GM12878 (cell line): ENCODE results near the gene CAMTA1. TPM values are rescaled to one million over a fixed set of nuclear protein-coding genes. Genes with fewer than 3 reads are reported as not detected.

ENCODE experiments used
- ATAC-seq: fragments of 200-7000 bp; cut with Tn5 transposase; 3 replicates; pipeline ENCODE4 v1.9.1; 2020; ENCODE audit warnings: mild to moderate bottlenecking, moderate library complexity
- BruUV-seq: library from RNA; stranded (reverse); fragments of 400-500 nt; replicated peaks from 2 replicates; lab custom pipeline; 2021; lab: Mats Ljungman, UMichigan
- CTCF ChIA-PET: fragments of 300-600 bp; sonication (Branson Sonifier 250); formaldehyde crosslinking; extraction: SDS; loops from one replicate; lab custom pipeline; 2021; ENCODE audit warnings: inconsistent platforms; lab: Yijun Ruan, JAX
- POLR2A ChIA-PET: fragments of 350-600 bp; formaldehyde crosslinking; extraction: SDS; loops from one replicate; lab custom pipeline; 2021; ENCODE audit warnings: inconsistent platforms; lab: Charles Lee
- RAD21 ChIA-PET: fragments of 300-600 bp; sonication (Branson Sonifier 250); formaldehyde crosslinking; loops from one replicate; lab custom pipeline; 2023; ENCODE audit warnings: antibody characterized with exemption; ENCODE audit not compliant: unreplicated experiment; lab: Charles Lee
- SMC1A ChIA-PET: fragments of 300-600 bp; sonication (Branson Sonifier 250); formaldehyde crosslinking; loops from one replicate; lab custom pipeline; 2023; ENCODE audit not compliant: unreplicated experiment, uncharacterized antibody; lab: Charles Lee
- DNase-seq: peaks from one replicate; pipeline ENCODE4 v3.0.0-alpha.2; 2011; ENCODE audit warnings: low read depth, low spot score
- FAIRE-seq: peaks from 3 replicates; lab custom pipeline; 2011; peaks lifted over from hg19 to GRCh38; lab: Jason Lieb, UNC
- H2AFZ ChIP-seq: 2 replicates; pipeline ENCODE4 v1.6.0; 2011; ENCODE audit warnings: low read depth, low read length, control low read depth; ENCODE audit not compliant: control insufficient read depth
- H3K27ac ChIP-seq: 2 replicates; pipeline ENCODE4 v1.5.1; 2011; ENCODE audit warnings: control low read depth; ENCODE audit not compliant: control insufficient read depth, insufficient read depth
- H3K27me3 ChIP-seq, 2 experiments: replicated peaks in 1 of 2; 2 replicates each; pipeline versions ENCODE4 v1.6.0 to v1.6.1; 2011; ENCODE audit warnings: low read length in 1 of 2; ENCODE audit not compliant: control insufficient read depth in 2 of 2, insufficient read depth in 2 of 2
- H3K36me3 ChIP-seq, 2 experiments: 2 replicates each; pipeline ENCODE4 v1.5.1; 2011; ENCODE audit warnings: low read length in 1 of 2; ENCODE audit not compliant: control insufficient read depth in 2 of 2, insufficient read depth in 2 of 2
- H3K4me1 ChIP-seq: 2 replicates; pipeline ENCODE4 v1.6.1; 2011; ENCODE audit warnings: mild to moderate bottlenecking, low read length, moderate library complexity, mixed read lengths; ENCODE audit not compliant: control insufficient read depth, insufficient read depth
- H3K4me2 ChIP-seq: 2 replicates; pipeline ENCODE4 v1.6.0; 2011; ENCODE audit warnings: control low read depth; ENCODE audit not compliant: control insufficient read depth, insufficient read depth
- H3K4me3 ChIP-seq: fragments of 200-600 bp; sonication (generic); 2 replicates; pipeline ENCODE4 v1.5.1; 2016
- H3K79me2 ChIP-seq: 2 replicates; pipeline ENCODE4 v1.6.0; 2011; ENCODE audit warnings: low read length; ENCODE audit not compliant: control insufficient read depth, insufficient read depth
- H3K9ac ChIP-seq: 2 replicates; pipeline ENCODE4 v1.8.0; 2011; ENCODE audit warnings: low read length, control low read depth, mixed read lengths; ENCODE audit not compliant: control insufficient read depth, insufficient read depth
- H3K9me3 ChIP-seq: replicated peaks from 3 replicates; pipeline ENCODE4 v1.5.1; 2011; ENCODE audit warnings: mild to moderate bottlenecking, low read length; ENCODE audit not compliant: control insufficient read depth, insufficient read depth
- H4K20me1 ChIP-seq: 2 replicates; pipeline ENCODE4 v1.6.0; 2011; ENCODE audit not compliant: control insufficient read depth, insufficient read depth
- EZH2 ChIP-seq: IDR thresholded peaks from 2 replicates; pipeline ENCODE4 v1.6.1; 2012; ENCODE audit warnings: low read depth, mild to moderate bottlenecking, control low read depth, inconsistent platforms, low read length, borderline replicate concordance; ENCODE audit not compliant: control insufficient read depth
- HDAC6 ChIP-seq: fragments of 200-600 bp; sonication (generic); IDR thresholded peaks from one replicate; pipeline ENCODE4 v1.8.0; 2017; ENCODE audit warnings: antibody characterized with exemption; ENCODE audit not compliant: unreplicated experiment
- HDGF ChIP-seq: fragments of 450-650 bp; IDR thresholded peaks from 2 replicates; pipeline ENCODE4 v1.6.1; 2016; ENCODE audit warnings: antibody characterized with exemption
- JUNB ChIP-seq: IDR thresholded peaks from 2 replicates; pipeline ENCODE4 v1.6.1; 2016; ENCODE audit warnings: antibody characterized with exemption, mild to moderate bottlenecking
- KAT2A ChIP-seq: conservative IDR thresholded peaks from 2 replicates; pipeline ENCODE4 v1.6.1; 2011; ENCODE audit warnings: low read depth, low read length; ENCODE audit not compliant: control insufficient read depth
- MYC ChIP-seq: IDR thresholded peaks from 2 replicates; pipeline ENCODE4 v1.6.1; 2011; ENCODE audit warnings: mild to moderate bottlenecking, low read length, moderate library complexity, inconsistent platforms; ENCODE audit not compliant: insufficient read depth, insufficient replicate concordance, insufficient read length, severe bottlenecking
- NFXL1 ChIP-seq: fragments of 450-650 bp; IDR thresholded peaks from 2 replicates; pipeline ENCODE4 v1.6.1; 2017; ENCODE audit warnings: antibody characterized with exemption, mild to moderate bottlenecking, borderline replicate concordance
- PAX5 ChIP-seq: IDR thresholded peaks from 2 replicates; pipeline ENCODE4 v1.6.1; 2011; ENCODE audit warnings: low read depth, low read length, borderline replicate concordance
- RAD21 ChIP-seq: IDR thresholded peaks from 2 replicates; pipeline ENCODE4 v1.6.1; 2011; ENCODE audit warnings: mild to moderate bottlenecking, low read depth, low read length, moderate library complexity; ENCODE audit not compliant: insufficient read depth
- SIN3A ChIP-seq: IDR thresholded peaks from 2 replicates; pipeline ENCODE4 v1.6.1; 2012; ENCODE audit warnings: low read depth, low read length, improper control_type of control experiment
- SREBF2 ChIP-seq: IDR thresholded peaks from 2 replicates; pipeline ENCODE4 v1.6.1; 2012; ENCODE audit warnings: mild to moderate bottlenecking, low read length
- SRF ChIP-seq, 2 experiments: IDR thresholded peaks; 2 replicates each; pipeline ENCODE4 v1.6.1; 2011; ENCODE audit warnings: low read depth in 2 of 2, low read length in 2 of 2, mild to moderate bottlenecking in 1 of 2, moderate library complexity in 1 of 2
- STAT3 ChIP-seq: IDR thresholded peaks from 2 replicates; pipeline ENCODE4 v1.6.1; 2011; ENCODE audit warnings: low read depth, low read length, improper control_type of control experiment
- SUPT20H ChIP-seq: IDR thresholded peaks from 2 replicates; pipeline ENCODE4 v1.6.1; 2011; ENCODE audit warnings: low read depth, mild to moderate bottlenecking, low read length, moderate library complexity, borderline replicate concordance; ENCODE audit not compliant: control insufficient read depth
- TCF7 ChIP-seq: IDR thresholded peaks from 2 replicates; pipeline ENCODE4 v1.6.1; 2014; ENCODE audit warnings: antibody characterized with exemption, borderline replicate concordance
- ZBED1 ChIP-seq: IDR thresholded peaks from 2 replicates; pipeline ENCODE4 v1.6.1; 2016; ENCODE audit warnings: borderline replicate concordance
- ZNF622 ChIP-seq: fragments of 450-650 bp; IDR thresholded peaks from 2 replicates; pipeline ENCODE4 v1.6.1; 2017; ENCODE audit warnings: mild to moderate bottlenecking, inconsistent platforms
- ZZZ3 ChIP-seq: IDR thresholded peaks from 2 replicates; pipeline ENCODE4 v1.6.1; 2011; ENCODE audit warnings: low read depth; ENCODE audit not compliant: control insufficient read depth, insufficient read length
- WGBS: methylation state at CpG from one replicate; pipeline ENCODE4 v1.1.6; 2016; ENCODE audit warnings: low lambda C conversion rate; ENCODE audit not compliant: insufficient replicate concordance, insufficient coverage; ENCODE audit errors: missing lambda C conversion rate; 5-methylcytosine and 5-hydroxymethylcytosine counted together
- in situ Hi-C: fragments of 300-500 bp; cut with MboI; formaldehyde crosslinking; loops from 9 replicates; pipeline ENCODE4 v1.14.3; 2018; ENCODE audit warnings: mixed read lengths
- intact Hi-C: fragments of 100-400 bp; cut with micrococcal nuclease; formaldehyde crosslinking; loops from one replicate; pipeline ENCODE4 v1.14.2; 2022; ENCODE audit not compliant: unreplicated experiment
- polyA plus RNA-seq, 11 experiments: library from polyadenylated mRNA; depleted of rRNA in 4 of 11; unstranded in 6 of 11; stranded (reverse) in 5 of 11; fragments of >200 nt; fragmentation: Nextera tagmentation in 4 of 11; fragmentation: Illumina TruSeq in 1 of 11; extraction: Ambion mirVana in 4 of 11; extraction: Trizol in 1 of 11; gene quantifications; 1 replicate in 1 of 11; 2 replicates in 10 of 11; pipeline versions ENCODE4 v1.2.1 to v1.2.3, GENCODE V29; 2011 to 2016; ENCODE audit warnings: inconsistent platforms in 2 of 11, missing spikeins in 2 of 11, low read depth in 1 of 11
- total RNA-seq, 4 experiments: library from RNA; depleted of rRNA in 3 of 4; stranded (reverse); fragments of >200 nt in 3 of 4; fragmentation: Illumina TruSeq in 1 of 4; extraction: Trizol in 1 of 4; gene quantifications; 2 replicates each; pipeline versions ENCODE4 v1.2.1 to v1.2.3, GENCODE V29; 2013 to 2021
- TF ChIP-seq, protein P1 (sequence below): IDR thresholded peaks from 2 replicates; pipeline ENCODE4 v1.6.1; 2012; ENCODE audit warnings: mild to moderate bottlenecking, low read depth, low read length
- TF ChIP-seq, protein P2 (sequence below), 3 experiments: IDR thresholded peaks in 2 of 3; conservative IDR thresholded peaks in 1 of 3; 2 replicates each; pipeline ENCODE4 v1.5.1; 2011; ENCODE audit warnings: low read depth in 3 of 3, low read length in 3 of 3, mild to moderate bottlenecking in 3 of 3, control low read depth in 2 of 3, moderate library complexity in 2 of 3, inconsistent platforms in 1 of 3, mixed read lengths in 1 of 3; ENCODE audit not compliant: control insufficient read depth in 2 of 3, insufficient read depth in 1 of 3; ENCODE audit errors: extremely low read depth in 1 of 3

CAMTA1 gene
- total and polyA plus RNA-seq, 10 of the 15 experiments (the other 5 are each of a cell fraction or from before 2014, with no cell fraction given), result 37.7 to 148 (median 76.4) TPM

DNA sequence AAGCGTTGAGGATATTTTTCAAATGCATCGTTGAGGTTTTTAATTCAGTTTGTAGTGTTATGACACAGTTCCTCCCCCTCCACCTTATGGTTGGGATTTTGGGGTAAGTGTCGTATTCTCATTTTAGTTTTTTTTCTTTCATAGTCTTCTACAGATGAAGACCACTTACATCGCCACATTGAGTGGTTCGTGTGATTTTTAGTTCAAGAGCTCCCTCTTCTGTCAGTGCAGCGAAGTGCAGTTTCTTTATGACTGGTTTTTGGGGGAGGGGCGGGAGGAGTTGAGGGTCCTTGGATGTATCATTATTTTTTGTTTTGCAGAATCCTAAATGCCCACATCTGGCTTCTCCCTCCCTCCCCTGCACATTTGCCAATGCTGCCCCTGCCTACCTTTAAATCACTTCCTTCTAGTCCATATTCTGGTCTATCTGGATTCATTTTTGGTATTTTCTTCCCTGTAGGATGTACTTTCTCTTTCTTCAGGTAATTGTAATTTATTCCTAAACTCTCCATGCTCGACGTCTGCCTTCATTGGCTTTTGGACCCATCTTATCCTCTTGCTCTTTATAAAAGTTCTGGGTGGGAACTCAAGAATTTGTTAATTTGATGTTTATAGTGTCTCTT, 433.1 kb downstream of the CAMTA1 start:
- ChIA-PET CTCF (interaction anchor here (0.8 to 0.9 kb wide), 3 partner anchors 149 to 498 kb away, joined by 3 read pairs; no protein-coding TSS in a partner anchor), POLR2A (no interaction called here), SMC1A (no interaction called here), RAD21 (interaction anchor here (0.9 to 1.0 kb wide), 2 partner anchors 176 to 499 kb away, joined by 3 to 5 read pairs; no protein-coding TSS in a partner anchor)
- no peak for FAIRE-seq
- H3K9ac ChIP-seq, result no peak overlapping the region
- 10% methylated on average over 9 of the region's 9 CpGs for WGBS
- H4K20me1 ChIP-seq, result no peaks in the 10 kb centered on the region
- H2AFZ ChIP-seq, result no peak overlapping the region
- intact Hi-C loops, result loop anchor here (1.0 to 5.0 kb wide), 3 partner anchors 176 to 498 kb away; no protein-coding TSS in a partner anchor
- no peak overlapping the region for H3K4me3 ChIP-seq
- in situ Hi-C loops, result loop anchor here (25.0 kb wide), 1 partner anchor 731 kb away; the partner anchor contains the start of gene PLEKHG5
- H3K9me3 ChIP-seq, result no peaks in the 10 kb centered on the region; the same call in 2 of the 3 replicates
- no peaks in the 10 kb centered on the region for H3K79me2 ChIP-seq
- BruUV-seq, result no TSS peak
- H3K27me3 ChIP-seq, result no peaks in the 10 kb centered on the region
- H3K36me3 ChIP-seq, result no peaks in the 10 kb centered on the region
- no peak overlapping the region for H3K4me2 ChIP-seq
- no peak for ATAC-seq
- H3K4me1 ChIP-seq, result no peaks in the 10 kb centered on the region
- H3K27ac ChIP-seq, result no peak overlapping the region
- DNase-seq, result no peak
- TF ChIP-seq NFXL1 (no peak), SRF (IDR thresholded peaks at IDR 0.05; ENCODE audit: low read depth in 2 of 2, low read length in 2 of 2) (peak in 1 of 2 experiments; percentile 63; a peak in 1 of 4 replicates), STAT3 (no peak), SREBF2 (no peak), KAT2A (no peak), RAD21 (peak; percentile 75), JUNB (peak; percentile 97), ZBED1 (no peak), ZZZ3 (no peak), PAX5 (no peak), HDAC6 (no peak), EZH2 (no peak), TCF7 (no peak), MYC (no peak), SUPT20H (no peak), ZNF622 (no peak), HDGF (no peak), SIN3A (no peak)
- TF ChIP-seq, protein P1, sequence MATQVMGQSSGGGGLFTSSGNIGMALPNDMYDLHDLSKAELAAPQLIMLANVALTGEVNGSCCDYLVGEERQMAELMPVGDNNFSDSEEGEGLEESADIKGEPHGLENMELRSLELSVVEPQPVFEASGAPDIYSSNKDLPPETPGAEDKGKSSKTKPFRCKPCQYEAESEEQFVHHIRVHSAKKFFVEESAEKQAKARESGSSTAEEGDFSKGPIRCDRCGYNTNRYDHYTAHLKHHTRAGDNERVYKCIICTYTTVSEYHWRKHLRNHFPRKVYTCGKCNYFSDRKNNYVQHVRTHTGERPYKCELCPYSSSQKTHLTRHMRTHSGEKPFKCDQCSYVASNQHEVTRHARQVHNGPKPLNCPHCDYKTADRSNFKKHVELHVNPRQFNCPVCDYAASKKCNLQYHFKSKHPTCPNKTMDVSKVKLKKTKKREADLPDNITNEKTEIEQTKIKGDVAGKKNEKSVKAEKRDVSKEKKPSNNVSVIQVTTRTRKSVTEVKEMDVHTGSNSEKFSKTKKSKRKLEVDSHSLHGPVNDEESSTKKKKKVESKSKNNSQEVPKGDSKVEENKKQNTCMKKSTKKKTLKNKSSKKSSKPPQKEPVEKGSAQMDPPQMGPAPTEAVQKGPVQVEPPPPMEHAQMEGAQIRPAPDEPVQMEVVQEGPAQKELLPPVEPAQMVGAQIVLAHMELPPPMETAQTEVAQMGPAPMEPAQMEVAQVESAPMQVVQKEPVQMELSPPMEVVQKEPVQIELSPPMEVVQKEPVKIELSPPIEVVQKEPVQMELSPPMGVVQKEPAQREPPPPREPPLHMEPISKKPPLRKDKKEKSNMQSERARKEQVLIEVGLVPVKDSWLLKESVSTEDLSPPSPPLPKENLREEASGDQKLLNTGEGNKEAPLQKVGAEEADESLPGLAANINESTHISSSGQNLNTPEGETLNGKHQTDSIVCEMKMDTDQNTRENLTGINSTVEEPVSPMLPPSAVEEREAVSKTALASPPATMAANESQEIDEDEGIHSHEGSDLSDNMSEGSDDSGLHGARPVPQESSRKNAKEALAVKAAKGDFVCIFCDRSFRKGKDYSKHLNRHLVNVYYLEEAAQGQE, result no peak
- TF ChIP-seq, protein P2, sequence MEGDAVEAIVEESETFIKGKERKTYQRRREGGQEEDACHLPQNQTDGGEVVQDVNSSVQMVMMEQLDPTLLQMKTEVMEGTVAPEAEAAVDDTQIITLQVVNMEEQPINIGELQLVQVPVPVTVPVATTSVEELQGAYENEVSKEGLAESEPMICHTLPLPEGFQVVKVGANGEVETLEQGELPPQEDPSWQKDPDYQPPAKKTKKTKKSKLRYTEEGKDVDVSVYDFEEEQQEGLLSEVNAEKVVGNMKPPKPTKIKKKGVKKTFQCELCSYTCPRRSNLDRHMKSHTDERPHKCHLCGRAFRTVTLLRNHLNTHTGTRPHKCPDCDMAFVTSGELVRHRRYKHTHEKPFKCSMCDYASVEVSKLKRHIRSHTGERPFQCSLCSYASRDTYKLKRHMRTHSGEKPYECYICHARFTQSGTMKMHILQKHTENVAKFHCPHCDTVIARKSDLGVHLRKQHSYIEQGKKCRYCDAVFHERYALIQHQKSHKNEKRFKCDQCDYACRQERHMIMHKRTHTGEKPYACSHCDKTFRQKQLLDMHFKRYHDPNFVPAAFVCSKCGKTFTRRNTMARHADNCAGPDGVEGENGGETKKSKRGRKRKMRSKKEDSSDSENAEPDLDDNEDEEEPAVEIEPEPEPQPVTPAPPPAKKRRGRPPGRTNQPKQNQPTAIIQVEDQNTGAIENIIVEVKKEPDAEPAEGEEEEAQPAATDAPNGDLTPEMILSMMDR (IDR thresholded peaks at IDR 0.05 in 2 of 3, conservative IDR thresholded peaks at IDR 0.05 in 1 of 3; ENCODE audit: control insufficient read depth in 2 of 3, extremely low read depth in 1 of 3, insufficient read depth in 1 of 3, low read depth in 3 of 3, low read length in 3 of 3), result peak; percentile 66 to 67 (median 67)
